ENCODE measurements around the gene TMEM202.

DNA sequence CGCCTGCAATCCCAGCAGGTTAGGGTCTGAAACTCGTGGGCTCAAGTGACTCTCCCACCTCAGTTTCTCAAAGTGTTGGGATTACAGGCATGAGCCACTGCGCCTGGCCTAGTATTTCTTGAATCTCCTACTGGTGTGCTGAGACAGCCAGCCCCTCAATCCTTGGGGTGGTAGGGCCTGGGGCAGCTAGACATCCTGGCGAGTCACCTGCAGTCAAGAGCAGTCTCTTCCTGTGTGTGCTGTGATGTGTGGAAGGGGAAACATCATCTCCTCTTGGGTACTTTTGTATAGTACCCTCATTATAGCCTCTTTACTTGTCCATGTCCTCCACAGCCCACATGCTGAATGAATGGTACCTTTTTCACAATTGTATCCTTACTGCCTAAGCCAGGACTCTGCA, 17.4 kb upstream of the TMEM202 start:
- TF ChIP-seq, protein P1, sequence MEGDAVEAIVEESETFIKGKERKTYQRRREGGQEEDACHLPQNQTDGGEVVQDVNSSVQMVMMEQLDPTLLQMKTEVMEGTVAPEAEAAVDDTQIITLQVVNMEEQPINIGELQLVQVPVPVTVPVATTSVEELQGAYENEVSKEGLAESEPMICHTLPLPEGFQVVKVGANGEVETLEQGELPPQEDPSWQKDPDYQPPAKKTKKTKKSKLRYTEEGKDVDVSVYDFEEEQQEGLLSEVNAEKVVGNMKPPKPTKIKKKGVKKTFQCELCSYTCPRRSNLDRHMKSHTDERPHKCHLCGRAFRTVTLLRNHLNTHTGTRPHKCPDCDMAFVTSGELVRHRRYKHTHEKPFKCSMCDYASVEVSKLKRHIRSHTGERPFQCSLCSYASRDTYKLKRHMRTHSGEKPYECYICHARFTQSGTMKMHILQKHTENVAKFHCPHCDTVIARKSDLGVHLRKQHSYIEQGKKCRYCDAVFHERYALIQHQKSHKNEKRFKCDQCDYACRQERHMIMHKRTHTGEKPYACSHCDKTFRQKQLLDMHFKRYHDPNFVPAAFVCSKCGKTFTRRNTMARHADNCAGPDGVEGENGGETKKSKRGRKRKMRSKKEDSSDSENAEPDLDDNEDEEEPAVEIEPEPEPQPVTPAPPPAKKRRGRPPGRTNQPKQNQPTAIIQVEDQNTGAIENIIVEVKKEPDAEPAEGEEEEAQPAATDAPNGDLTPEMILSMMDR (IDR thresholded peaks at IDR 0.05): no peak
- no peak for TF ChIP-seq ZFX (IDR thresholded peaks at IDR 0.05; ENCODE audit: borderline replicate concordance)

Data from 22Rv1 (cell line).